HG03565 (cell line): ENCODE data around the gene FOXD4L5.
"Not testable (repeated sequence)": the region's sequence is repeated elsewhere in the genome, so short reads cannot be mapped to it uniquely, and the experiment has no call there.

Source experiments
- ATAC-seq: cut with Tn5 transposase; IDR thresholded peaks from one replicate; pipeline ENCODE4 v1.9.1; 2021; ENCODE audit warnings: mild to moderate bottlenecking, moderate library complexity; ENCODE audit not compliant: unreplicated experiment

The FOXD4L5 gene

GRCh38 chr9:65285109-65285508, at the start of gene FOXD4L5:
TSS of gene FOXD4L5 (minus strand) at chr9:65285209. CDS start at chr9:65284377, 832 bp downstream.
- not testable (repeated sequence) for ATAC-seq

- not testable (repeated sequence) for ATAC-seq
These were observed 1.1 kb downstream of the FOXD4L5 start for GRCh38 chr9:65283943-65284342.

GRCh38 chr9:65282976-65283375, 2.0 kb downstream of the FOXD4L5 start:
- not testable (repeated sequence) for ATAC-seq
